Endothelial cell of umbilical vein (primary cell): ENCODE data around the gene ST6GALNAC2.

Experiments
- EZH2 ChIP-seq: IDR thresholded peaks from 2 replicates; pipeline ENCODE4 v1.6.1; 2012; ENCODE audit warnings: borderline replicate concordance, low read depth, mild to moderate bottlenecking, moderate library complexity, low read length, inconsistent platforms; ENCODE audit not compliant: severe bottlenecking
- TF ChIP-seq, protein P1 (sequence below): IDR thresholded peaks from 2 replicates; pipeline ENCODE4 v1.6.1; 2011; ENCODE audit not compliant: insufficient read depth, insufficient read length

DNA sequence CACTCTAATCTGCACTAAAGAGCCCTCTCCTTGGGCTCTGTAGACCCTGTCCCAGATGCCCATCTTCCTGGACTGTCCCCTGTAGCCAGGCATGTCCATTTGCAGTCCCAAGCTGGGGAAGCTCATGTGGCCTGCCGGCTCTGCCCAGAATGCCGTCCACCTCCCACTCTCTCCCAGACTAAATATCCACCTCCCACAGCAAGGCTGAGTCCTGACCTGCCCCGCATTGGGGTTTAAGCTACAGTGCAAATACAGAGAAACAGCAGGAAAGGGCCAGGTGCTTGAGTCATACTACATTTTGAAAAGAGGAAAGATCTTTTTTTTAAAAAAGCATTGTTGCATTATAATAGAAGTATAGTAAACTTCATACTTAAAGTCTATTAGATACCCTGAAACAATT is 3.0 kb downstream of the ST6GALNAC2 start:
- TF ChIP-seq, protein P1, sequence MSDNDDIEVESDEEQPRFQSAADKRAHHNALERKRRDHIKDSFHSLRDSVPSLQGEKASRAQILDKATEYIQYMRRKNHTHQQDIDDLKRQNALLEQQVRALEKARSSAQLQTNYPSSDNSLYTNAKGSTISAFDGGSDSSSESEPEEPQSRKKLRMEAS = no peak
- TF ChIP-seq EZH2 = no peak
